Ascending aorta (tissue), 2 donors: Measurements from ENCODE around the gene NPR3. TPM values are rescaled to one million over a fixed set of nuclear protein-coding genes. Genes with fewer than 3 reads are reported as not detected.
A peak's percentile ranks its signal among the peaks of the same experiment; 100 is the strongest.

Experiments used
- DNase-seq, 2 donors: peaks; one replicate each; pipeline ENCODE4 v3.0.0-alpha.2; 2019; ENCODE audit warnings: low spot score in 2 of 2
- H3K27ac ChIP-seq, 2 donors: fragments of 200-600 bp; sonication (generic); one replicate each; pipeline ENCODE4 v1.5.1; 2016 to 2017; ENCODE audit warnings: mild to moderate bottlenecking in 1 of 2
- H3K27me3 ChIP-seq: fragments of 200-600 bp; sonication (generic); one replicate; pipeline ENCODE4 v1.5.1; 2017
- H3K36me3 ChIP-seq, 2 donors: fragments of 200-600 bp; sonication (generic); one replicate each; pipeline ENCODE4 v1.5.1; 2016
- H3K4me1 ChIP-seq, 2 donors: fragments of 200-600 bp; sonication (generic); one replicate each; pipeline ENCODE4 v1.5.1; 2016 to 2017; ENCODE audit warnings: mild to moderate bottlenecking in 1 of 2
- H3K4me3 ChIP-seq, 2 donors: fragments of 200-600 bp; sonication (generic); one replicate each; pipeline ENCODE4 v1.5.1; 2016 to 2017; ENCODE audit warnings: mild to moderate bottlenecking in 1 of 2
- H3K9me3 ChIP-seq, 2 donors: fragments of 200-600 bp; sonication (generic); one replicate each; pipeline ENCODE4 v1.5.1; 2016
- CTCF ChIP-seq, 3 experiments: fragments of 200-600 bp in 2 of 3; fragments of 450-650 bp in 1 of 3; sonication (generic) in 2 of 3; IDR thresholded peaks; one replicate each; pipeline ENCODE4 v1.5.1; 2016 to 2019; ENCODE audit warnings: antibody characterized with exemption in 3 of 3, mild to moderate bottlenecking in 1 of 3, moderate library complexity in 1 of 3
- intact Hi-C: fragments of 100-400 bp; cut with DNase I; formaldehyde crosslinking; loops from one replicate; pipeline ENCODE4 v1.15.1; 2023
- total RNA-seq: library from RNA; depleted of rRNA; stranded (reverse); fragments of >200 nt; gene quantifications from one replicate; pipeline ENCODE4 v1.1.0, GENCODE V29; 2016

Gene NPR3
- total RNA-seq, 1 donor from 2014 or later: 3.5 TPM

GRCh38 chr5:32686799-32687498 is 24.2 kb upstream of the NPR3 start:
- Histone ChIP-seq H3K27ac (peak overlapping the region; percentile 46 to 54), H3K27me3 (no peaks in the 10 kb centered on the region), H3K9me3 (peaks cover 0 to 14% of the 10 kb centered on the region in 2 donors), H3K36me3 (no peaks in the 10 kb centered on the region), H3K4me1 (peaks cover 2 to 20% of the 10 kb centered on the region in 2 donors), H3K4me3 (no peak overlapping the region)
- no peak for TF ChIP-seq CTCF (IDR thresholded peaks at IDR 0.05)
- intact Hi-C loops: no loop called here
- no peak for DNase-seq

- intact Hi-C loops: no loop called here
Measured at GRCh38 chr5:32687499-32687831, 23.7 kb upstream of the NPR3 start.

GRCh38 chr5:32690153-32690552 is 21.0 kb upstream of the NPR3 start:
- Histone ChIP-seq H3K4me1 (peaks cover 2 to 31% of the 10 kb centered on the region in 2 donors), H3K27me3 (no peaks in the 10 kb centered on the region), H3K4me3 (no peak overlapping the region), H3K27ac (peak overlapping the region; percentile 81), H3K36me3 (no peaks in the 10 kb centered on the region), H3K9me3 (no peaks in the 10 kb centered on the region)
- intact Hi-C loops: loop anchor here (5.0 kb wide), 1 partner anchor 122 kb away; no protein-coding TSS in a partner anchor
- DNase-seq: no peak
- TF ChIP-seq CTCF (IDR thresholded peaks at IDR 0.05): no peak

More at GRCh38 chr5:32687499-32687831, 23.7 kb upstream of the NPR3 start:
- Histone ChIP-seq H3K4me1 (peaks cover 2 to 21% of the 10 kb centered on the region in 2 donors), H3K27me3 (no peaks in the 10 kb centered on the region), H3K36me3 (no peaks in the 10 kb centered on the region), H3K27ac (peak overlapping the region; percentile 46 to 54), H3K9me3 (peaks cover 0 to 14% of the 10 kb centered on the region in 2 donors), H3K4me3 (no peak overlapping the region)
- DNase-seq: no peak
- TF ChIP-seq CTCF (IDR thresholded peaks at IDR 0.05): no peak

GRCh38 chr5:32690666-32691065 is 20.5 kb upstream of the NPR3 start:
- no peaks in the 10 kb centered on the region for H3K9me3 ChIP-seq

GRCh38 chr5:32692036-32692746 is 18.9 kb upstream of the NPR3 start:
- H3K9me3 ChIP-seq: no peaks in the 10 kb centered on the region
- intact Hi-C loops: loop anchor here (5.0 kb wide), 1 partner anchor 120 kb away; no protein-coding TSS in a partner anchor
- no peak for TF ChIP-seq CTCF (IDR thresholded peaks at IDR 0.05)
- peak overlapping the region; percentile 81 for H3K27ac ChIP-seq
- H3K4me1 ChIP-seq: peaks cover 0 to 21% of the 10 kb centered on the region in 2 donors
- DNase-seq: no peak
- H3K4me3 ChIP-seq: no peak overlapping the region
- no peaks in the 10 kb centered on the region for H3K36me3 ChIP-seq
- H3K27me3 ChIP-seq: no peaks in the 10 kb centered on the region

More at GRCh38 chr5:32690666-32691065, 20.5 kb upstream of the NPR3 start:
- intact Hi-C loops: loop anchor here (5.0 kb wide), 1 partner anchor 122 kb away; no protein-coding TSS in a partner anchor
- no peak for TF ChIP-seq CTCF (IDR thresholded peaks at IDR 0.05)
- H3K4me1 ChIP-seq: peaks cover 2 to 31% of the 10 kb centered on the region in 2 donors
- no peak overlapping the region for H3K4me3 ChIP-seq
- no peaks in the 10 kb centered on the region for H3K36me3 ChIP-seq
- H3K27me3 ChIP-seq: no peaks in the 10 kb centered on the region
- peak overlapping the region; percentile 81 for H3K27ac ChIP-seq
- DNase-seq: no peak
